Esophagus muscularis mucosa (tissue), 4 donors: Measurements from ENCODE around the gene KNOP1. TPM values are rescaled to one million over a fixed set of nuclear protein-coding genes. Genes with fewer than 3 reads are reported as not detected.
"Not testable (repeated sequence)": the region's sequence is repeated elsewhere in the genome, so short reads cannot be mapped to it uniquely, and the experiment has no call there.

ENCODE experiments used
- DNase-seq: peaks from one replicate; pipeline ENCODE4 v3.0.0-alpha.2; 2017; ENCODE audit errors: extremely low spot score
- H3K27ac ChIP-seq, 4 donors: fragments of 200-600 bp; sonication (generic); replicated peaks in 1 of 4; 1 replicate in 3 of 4; 2 replicates in 1 of 4; pipeline ENCODE4 v1.5.1; 2016 to 2019; ENCODE audit warnings: mild to moderate bottlenecking in 1 of 4
- H3K27me3 ChIP-seq, 4 donors: fragments of 200-600 bp; sonication (generic); one replicate each; pipeline versions ENCODE4 v1.5.1 to v1.6.0; 2016 to 2019
- H3K36me3 ChIP-seq, 4 donors: fragments of 200-600 bp; sonication (generic); one replicate each; pipeline ENCODE4 v1.5.1; 2016 to 2019
- H3K4me1 ChIP-seq, 4 donors: fragments of 200-600 bp; sonication (generic); one replicate each; pipeline ENCODE4 v1.5.1; 2016 to 2019
- H3K4me3 ChIP-seq, 4 donors: fragments of 200-600 bp; sonication (generic); 1 replicate in 2 of 4; 2 replicates in 2 of 4; pipeline ENCODE4 v1.5.1; 2016 to 2019; ENCODE audit warnings: mild to moderate bottlenecking in 4 of 4, moderate library complexity in 1 of 4
- H3K9me3 ChIP-seq, 4 donors: fragments of 200-600 bp; sonication (generic); 1 replicate in 3 of 4; 2 replicates in 1 of 4; pipeline ENCODE4 v1.5.1; 2016 to 2019
- CTCF ChIP-seq, 3 experiments: fragments of 200-600 bp in 2 of 3; fragments of 450-650 bp in 1 of 3; sonication (generic) in 2 of 3; IDR thresholded peaks; one replicate each; pipeline ENCODE4 v1.5.1; 2017 to 2019; ENCODE audit warnings: antibody characterized with exemption in 3 of 3, mild to moderate bottlenecking in 2 of 3, moderate library complexity in 1 of 3
- EP300 ChIP-seq: sonication (generic); formaldehyde crosslinking; IDR thresholded peaks from one replicate; pipeline ENCODE4 v1.6.1; 2017; ENCODE audit warnings: antibody characterized with exemption
- POLR2A ChIP-seq: fragments of 450-650 bp; IDR thresholded peaks from one replicate; pipeline ENCODE4 v1.6.1; 2017; ENCODE audit warnings: antibody characterized with exemption, moderate library complexity, mild to moderate bottlenecking, low read depth
- POLR2AphosphoS5 ChIP-seq, 2 donors: sonication (generic); formaldehyde crosslinking; IDR thresholded peaks; one replicate each; pipeline ENCODE4 v1.6.1; 2017; ENCODE audit warnings: antibody characterized with exemption in 2 of 2
- WGBS: methylation state at CpG from one replicate; pipeline ENCODE4 v1.1.5; 2018; 5-methylcytosine and 5-hydroxymethylcytosine counted together
- intact Hi-C: fragments of 100-400 bp; cut with DNase I; formaldehyde crosslinking; loops from one replicate; pipeline ENCODE4 v1.15.1; 2023
- total RNA-seq, 4 donors: library from RNA; depleted of rRNA; stranded (reverse); fragments of >200 nt; gene quantifications; one replicate each; pipeline versions ENCODE4 v1.1.0 to v1.2.1, GENCODE V29; 2016

Gene KNOP1
- total RNA-seq, 4 donors from 2014 or later, result 7.3 to 9.9 (median 9.1) TPM

- 97% methylated on average over 6 of the region's 6 CpGs for WGBS
- Histone ChIP-seq H3K9me3 (no peaks in the 10 kb centered on the region), H3K4me3 (no peak overlapping the region), H3K4me1 (no peaks in the 10 kb centered on the region), H3K36me3 (peaks cover 42 to 91% (median 72%) of the 10 kb centered on the region in 4 donors), H3K27ac (no peak overlapping the region), H3K27me3 (no peaks in the 10 kb centered on the region)
- intact Hi-C loops, result no loop called here
- no peak for TF ChIP-seq EP300
- no peak for TF ChIP-seq POLR2AphosphoS5 (IDR thresholded peaks at IDR 0.05)
- no peak for TF ChIP-seq POLR2A
- TF ChIP-seq CTCF (IDR thresholded peaks at IDR 0.05), result no peak
- no peak for DNase-seq
Observed at GRCh38 chr16:19683453-19684236, 34.4 kb downstream of the KNOP1 start.

GRCh38 chr16:19681637-19682036, 36.4 kb downstream of the KNOP1 start:
- Histone ChIP-seq H3K36me3 (peaks cover 44 to 85% (median 61%) of the 10 kb centered on the region in 4 donors), H3K27ac (no peak overlapping the region), H3K4me1 (no peaks in the 10 kb centered on the region), H3K4me3 (no peak overlapping the region), H3K9me3 (no peaks in the 10 kb centered on the region), H3K27me3 (no peaks in the 10 kb centered on the region)
- TF ChIP-seq CTCF (IDR thresholded peaks at IDR 0.05) (no peak), POLR2A (no peak), EP300 (no peak), POLR2AphosphoS5 (IDR thresholded peaks at IDR 0.05) (no peak)
- no peak for DNase-seq
- intact Hi-C loops, result no loop called here
- 88% methylated on average over 12 of the region's 12 CpGs for WGBS

- WGBS, result 82% methylated on average over 6 of the region's 6 CpGs
- Histone ChIP-seq H3K36me3 (peaks cover 45 to 83% (median 56%) of the 10 kb centered on the region in 4 donors), H3K4me3 (no peak overlapping the region), H3K27me3 (no peaks in the 10 kb centered on the region), H3K4me1 (no peaks in the 10 kb centered on the region), H3K9me3 (no peaks in the 10 kb centered on the region), H3K27ac (no peak overlapping the region)
- intact Hi-C loops, result no loop called here
- no peak for TF ChIP-seq POLR2A
- TF ChIP-seq EP300, result no peak
- no peak for TF ChIP-seq POLR2AphosphoS5 (IDR thresholded peaks at IDR 0.05)
- TF ChIP-seq CTCF (IDR thresholded peaks at IDR 0.05), result no peak
- DNase-seq, result no peak
Observed at GRCh38 chr16:19680881-19681340, 37.1 kb downstream of the KNOP1 start.

GRCh38 chr16:19679281-19679680, 38.7 kb downstream of the KNOP1 start:
- H3K4me3 ChIP-seq, H3K4me1 ChIP-seq, H3K9me3 ChIP-seq, DNase-seq, H3K27me3 ChIP-seq, H3K27ac ChIP-seq, intact Hi-C loops: not testable (repeated sequence)
- 94% methylated on average over 6 of the region's 6 CpGs for WGBS
- H3K36me3 ChIP-seq, result peaks cover 32 to 80% (median 42%) of the 10 kb centered on the region in 4 donors

- TF ChIP-seq POLR2AphosphoS5 (IDR thresholded peaks at IDR 0.05), result no peak
- Histone ChIP-seq H3K36me3 (peaks cover 27 to 77% (median 37%) of the 10 kb centered on the region in 4 donors), H3K27me3 (no peaks in the 10 kb centered on the region), H3K27ac (no peak overlapping the region), H3K4me1 (no peaks in the 10 kb centered on the region), H3K4me3 (no peak overlapping the region), H3K9me3 (no peaks in the 10 kb centered on the region)
- WGBS, result 86% methylated on average over 7 of the region's 7 CpGs
- no peak for DNase-seq
- intact Hi-C loops, result no loop called here
Observed at GRCh38 chr16:19678804-19679203, 39.2 kb downstream of the KNOP1 start.
